Measurements from ENCODE around the gene SNX15. TPM values are rescaled to one million over a fixed set of nuclear protein-coding genes. Genes with fewer than 3 reads are reported as not detected.
A peak's percentile ranks its signal among the peaks of the same experiment; 100 is the strongest.

SNX15 gene
- total and polyA plus RNA-seq, 2 donors (not counting 3 experiments of a cell fraction or from before 2014, with no cell fraction given): 15.5 to 21.8 TPM

GRCh38 chr11:64989416-64989815 lies 37.8 kb upstream of the SNX15 start:
- peak overlapping the region; percentile 89 for H2AFZ ChIP-seq (ENCODE audit: low read depth, low read length)
- no peaks in the 10 kb centered on the region for H3K36me3 ChIP-seq (ENCODE audit: control insufficient read depth in 2 of 2, extremely low read depth in 1 of 2, insufficient read depth in 2 of 2, low read length in 2 of 2)
- no TSS peak for BruUV-seq (replicated peaks)
- FAIRE-seq (no peak), DNase-seq (ENCODE audit: low read depth, low spot score) (no peak)
- intact Hi-C loops (cut with micrococcal nuclease) (no loop called here), dilution Hi-C loops (cut with MboI; ENCODE audit: extremely low pct_ligation_motif_present, low sequenced_read_pairs) (no loop called here)
- no peak overlapping the region for H3K4me3 ChIP-seq (replicated peaks in 1 of 3; ENCODE audit: insufficient read depth in 1 of 3, low read depth in 1 of 3, low read length in 3 of 3)
- TF ChIP-seq CTCF (IDR thresholded peaks at IDR 0.05; ENCODE audit: extremely low read depth in 1 of 2, insufficient read depth in 1 of 2, low read depth in 1 of 2, low read length in 2 of 2) (no peak), GATA2 (IDR thresholded peaks at IDR 0.05; ENCODE audit: insufficient read depth, insufficient read length, low read depth, low read length) (no peak), MYC (IDR thresholded peaks at IDR 0.05; ENCODE audit: low read depth, low read length) (no peak), EZH2 (IDR thresholded peaks at IDR 0.05; ENCODE audit: borderline replicate concordance, low read depth, low read length, severe bottlenecking) (no peak), POLR2A (IDR thresholded peaks at IDR 0.05; ENCODE audit: low read depth, low read length) (no peak), FOS (IDR thresholded peaks at IDR 0.05; ENCODE audit: borderline replicate concordance, insufficient read depth, low read length) (no peak), MAX (IDR thresholded peaks at IDR 0.05; ENCODE audit: insufficient read depth, insufficient read length) (no peak), JUN (IDR thresholded peaks at IDR 0.05; ENCODE audit: borderline replicate concordance, insufficient read depth, insufficient read length, low read depth) (no peak), POLR2AphosphoS5 (IDR thresholded peaks at IDR 0.05; ENCODE audit: insufficient read depth, low read depth, low read length) (no peak)
- no peaks in the 10 kb centered on the region for H3K9me3 ChIP-seq (replicated peaks; ENCODE audit: control insufficient read depth, insufficient read depth, low read length)
- H4K20me1 ChIP-seq (replicated peaks; ENCODE audit: control insufficient read depth, extremely low read depth, insufficient read depth, low read length): no peaks in the 10 kb centered on the region
- no peak overlapping the region for H3K4me2 ChIP-seq (ENCODE audit: insufficient read depth, low read length)
- POLR2A ChIA-PET: no interaction called here
- no peaks in the 10 kb centered on the region for H3K79me2 ChIP-seq (ENCODE audit: control insufficient read depth, insufficient read depth, low read length)
- no peaks in the 10 kb centered on the region for H3K27me3 ChIP-seq (ENCODE audit: control insufficient read depth in 2 of 2, insufficient read depth in 2 of 2, low read length in 2 of 2)
- peaks cover 14% of the 10 kb centered on the region for H3K4me1 ChIP-seq (ENCODE audit: control insufficient read depth, extremely low read depth, insufficient read depth, low read length)
- H3K9me1 ChIP-seq (replicated peaks; ENCODE audit: control insufficient read depth, extremely low read depth, insufficient read depth, low read length): no peaks in the 10 kb centered on the region
- H3K9ac ChIP-seq (replicated peaks; ENCODE audit: extremely low read depth, insufficient read depth, low read length): no peak overlapping the region
- no peak overlapping the region for H3K27ac ChIP-seq (ENCODE audit: insufficient read depth, low read depth, low read length)
- CTCF ChIA-PET: interaction anchor here (1.2 to 1.5 kb wide), 3 partner anchors 25 to 52 kb away, joined by 3 to 4 read pairs (median 3); partner anchors contain the start of gene ARL2
